Loucy (cell line): ENCODE measurements around the gene C9orf57.
"Not testable (repeated sequence)": the region's sequence is repeated elsewhere in the genome, so short reads cannot be mapped to it uniquely, and the experiment has no call there.

Experiments used
- H2AFZ ChIP-seq: fragments of 200-600 bp; sonication (generic); 2 replicates; pipeline ENCODE4 v1.6.0; 2016; ENCODE audit warnings: antibody characterized with exemption, mild to moderate bottlenecking, low read length, moderate library complexity
- H3F3A ChIP-seq: fragments of 200-600 bp; 2 replicates; pipeline ENCODE4 v1.6.0; 2016; ENCODE audit warnings: antibody characterized with exemption, low read depth, mild to moderate bottlenecking
- H3K27me3 ChIP-seq: fragments of 200-600 bp; sonication (generic); 2 replicates; pipeline ENCODE4 v1.6.1; 2014; ENCODE audit warnings: low read length, mild to moderate bottlenecking; ENCODE audit not compliant: insufficient read depth, poor library complexity, severe bottlenecking
- H3K36me3 ChIP-seq: fragments of 200-600 bp; sonication (generic); 2 replicates; pipeline ENCODE4 v1.6.1; 2016; ENCODE audit warnings: low read length; ENCODE audit not compliant: insufficient read depth
- H3K4me1 ChIP-seq: fragments of 200-600 bp; sonication (generic); 2 replicates; pipeline ENCODE4 v1.5.1; 2014; ENCODE audit warnings: low read length, mild to moderate bottlenecking; ENCODE audit not compliant: insufficient read depth, poor library complexity, severe bottlenecking
- H3K4me2 ChIP-seq: fragments of 200-600 bp; sonication (generic); 2 replicates; pipeline ENCODE4 v1.6.0; 2014; ENCODE audit warnings: antibody characterized with exemption, low read length, low read depth, mild to moderate bottlenecking; ENCODE audit not compliant: poor library complexity, severe bottlenecking
- H3K4me3 ChIP-seq: fragments of 200-600 bp; sonication (generic); 2 replicates; pipeline ENCODE4 v1.5.1; 2014; ENCODE audit warnings: low read length, mild to moderate bottlenecking, mixed read lengths; ENCODE audit not compliant: poor library complexity, severe bottlenecking
- H3K79me2 ChIP-seq: fragments of 200-600 bp; sonication (generic); 2 replicates; pipeline ENCODE4 v1.6.1; 2014; ENCODE audit warnings: low read length; ENCODE audit not compliant: insufficient read depth
- H3K9ac ChIP-seq: fragments of 200-600 bp; sonication (generic); 2 replicates; pipeline ENCODE4 v1.6.0; 2014; ENCODE audit warnings: mild to moderate bottlenecking, low read depth, low read length, moderate library complexity; ENCODE audit not compliant: poor library complexity, severe bottlenecking
- H3K9me2 ChIP-seq: fragments of 200-600 bp; sonication (generic); replicated peaks from 2 replicates; pipeline ENCODE4 v1.6.1; 2016; ENCODE audit warnings: low read depth, low read length, mixed read lengths
- H3K9me3 ChIP-seq: fragments of 200-600 bp; sonication (generic); 2 replicates; pipeline ENCODE4 v1.6.1; 2014; ENCODE audit warnings: mild to moderate bottlenecking, antibody characterized with exemption, low read length, low read depth; ENCODE audit not compliant: insufficient read depth
- H4K20me1 ChIP-seq: fragments of 200-600 bp; sonication (generic); 2 replicates; pipeline ENCODE4 v1.6.0; 2014; ENCODE audit warnings: antibody characterized with exemption, low read length, mild to moderate bottlenecking; ENCODE audit not compliant: insufficient read depth, poor library complexity, severe bottlenecking
- EZH2phosphoT487 ChIP-seq: fragments of 200-600 bp; IDR thresholded peaks from 2 replicates; pipeline ENCODE4 v1.6.1; 2018; ENCODE audit warnings: antibody characterized with exemption, mild to moderate bottlenecking, moderate library complexity, borderline replicate concordance
- TF ChIP-seq, protein P1 (sequence below): fragments of 200-600 bp; sonication (generic); conservative IDR thresholded peaks from 2 replicates; pipeline ENCODE4 v1.5.1; 2014; ENCODE audit warnings: mild to moderate bottlenecking, antibody characterized with exemption, low read length

Gene C9orf57

DNA sequence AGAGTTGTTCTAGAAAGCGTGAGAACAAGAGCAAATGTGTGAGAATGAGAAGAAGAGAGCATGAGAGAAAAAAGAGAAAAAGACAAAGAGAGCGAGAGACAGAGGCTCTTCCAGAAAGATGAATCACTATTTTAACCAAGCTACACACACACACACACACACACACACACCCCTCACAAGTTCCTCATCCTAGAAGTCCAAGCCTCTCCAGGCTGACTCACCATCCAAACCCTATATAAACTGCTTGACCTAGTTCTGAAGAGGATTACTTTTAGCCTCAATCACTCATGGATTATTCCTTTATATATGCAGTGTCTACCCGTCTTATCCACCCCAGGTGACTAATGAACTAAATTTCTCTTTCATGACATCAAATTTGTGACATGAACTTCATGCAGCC is 37.6 kb downstream of the C9orf57 start:
- no peak for TF ChIP-seq EZH2phosphoT487
- TF ChIP-seq, protein P1, sequence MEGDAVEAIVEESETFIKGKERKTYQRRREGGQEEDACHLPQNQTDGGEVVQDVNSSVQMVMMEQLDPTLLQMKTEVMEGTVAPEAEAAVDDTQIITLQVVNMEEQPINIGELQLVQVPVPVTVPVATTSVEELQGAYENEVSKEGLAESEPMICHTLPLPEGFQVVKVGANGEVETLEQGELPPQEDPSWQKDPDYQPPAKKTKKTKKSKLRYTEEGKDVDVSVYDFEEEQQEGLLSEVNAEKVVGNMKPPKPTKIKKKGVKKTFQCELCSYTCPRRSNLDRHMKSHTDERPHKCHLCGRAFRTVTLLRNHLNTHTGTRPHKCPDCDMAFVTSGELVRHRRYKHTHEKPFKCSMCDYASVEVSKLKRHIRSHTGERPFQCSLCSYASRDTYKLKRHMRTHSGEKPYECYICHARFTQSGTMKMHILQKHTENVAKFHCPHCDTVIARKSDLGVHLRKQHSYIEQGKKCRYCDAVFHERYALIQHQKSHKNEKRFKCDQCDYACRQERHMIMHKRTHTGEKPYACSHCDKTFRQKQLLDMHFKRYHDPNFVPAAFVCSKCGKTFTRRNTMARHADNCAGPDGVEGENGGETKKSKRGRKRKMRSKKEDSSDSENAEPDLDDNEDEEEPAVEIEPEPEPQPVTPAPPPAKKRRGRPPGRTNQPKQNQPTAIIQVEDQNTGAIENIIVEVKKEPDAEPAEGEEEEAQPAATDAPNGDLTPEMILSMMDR, result no peak
- Histone ChIP-seq H3K79me2 (no peaks in the 10 kb centered on the region), H3K9ac (no peak overlapping the region), H3K4me1 (peaks cover 9% of the 10 kb centered on the region), H3K36me3 (no peaks in the 10 kb centered on the region), H3K27me3 (no peaks in the 10 kb centered on the region), H3F3A (no peaks in the 10 kb centered on the region), H4K20me1 (no peaks in the 10 kb centered on the region), H3K9me3 (no peaks in the 10 kb centered on the region), H2AFZ (no peak overlapping the region), H3K9me2 (no peaks in the 10 kb centered on the region), H3K4me2 (no peak overlapping the region), H3K4me3 (no peak overlapping the region)

- Histone ChIP-seq H4K20me1 (no peaks in the 10 kb centered on the region), H3K36me3 (no peaks in the 10 kb centered on the region), H3K9me2 (no peaks in the 10 kb centered on the region), H3F3A (peaks cover 8% of the 10 kb centered on the region; the same call in 1 of the 2 replicates), H3K9ac (peak overlapping the region; percentile 38), H3K27me3 (no peaks in the 10 kb centered on the region), H2AFZ (peak overlapping the region; percentile 22; the same call in 1 of the 2 replicates), H3K79me2 (no peaks in the 10 kb centered on the region), H3K9me3 (no peaks in the 10 kb centered on the region), H3K4me2 (peak overlapping the region; percentile 61), H3K4me3 (peak overlapping the region; percentile 36), H3K4me1 (peaks cover 18% of the 10 kb centered on the region)
- TF ChIP-seq, protein P1, result no peak
- no peak for TF ChIP-seq EZH2phosphoT487
These were observed 47.1 kb downstream of the C9orf57 start for GRCh38 chr9:72013292-72013760.

- Histone ChIP-seq H2AFZ (no peak overlapping the region), H3F3A (peaks cover 8% of the 10 kb centered on the region; the same call in 1 of the 2 replicates), H3K4me2 (peak overlapping the region; percentile 61), H3K9me3 (no peaks in the 10 kb centered on the region), H3K4me3 (peak overlapping the region; percentile 36), H3K9me2 (no peaks in the 10 kb centered on the region), H3K27me3 (no peaks in the 10 kb centered on the region), H4K20me1 (no peaks in the 10 kb centered on the region), H3K9ac (no peak overlapping the region), H3K36me3 (no peaks in the 10 kb centered on the region), H3K4me1 (peaks cover 18% of the 10 kb centered on the region), H3K79me2 (no peaks in the 10 kb centered on the region)
- TF ChIP-seq, protein P1, result no peak
- no peak for TF ChIP-seq EZH2phosphoT487
These were observed 47.8 kb downstream of the C9orf57 start for GRCh38 chr9:72012646-72013045.

DNA sequence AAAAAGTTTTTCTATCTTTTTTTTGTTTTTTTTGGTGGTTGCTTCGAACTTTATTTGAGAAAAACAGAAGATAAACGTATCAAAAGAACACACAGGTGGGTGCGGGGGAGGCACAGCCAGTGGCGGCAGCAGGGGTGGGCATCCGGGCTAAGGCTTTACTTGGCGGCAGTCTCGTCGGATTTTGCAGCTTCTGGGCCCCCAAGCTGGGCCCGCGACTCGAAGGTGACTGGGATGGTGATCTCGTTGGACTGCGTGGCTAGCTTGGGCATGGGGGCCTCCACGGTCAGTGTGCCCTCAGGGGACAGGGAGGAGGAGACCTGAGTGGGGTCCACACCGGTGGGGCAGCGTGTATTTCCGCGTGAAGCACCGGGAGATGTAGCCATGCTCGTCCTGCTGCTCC is 52.7 kb downstream of the C9orf57 start:
- not testable (repeated sequence) for H2AFZ ChIP-seq, H3K36me3 ChIP-seq, H3K9ac ChIP-seq, H4K20me1 ChIP-seq, H3K4me1 ChIP-seq, H3K4me2 ChIP-seq, H3F3A ChIP-seq, H3K9me2 ChIP-seq, H3K27me3 ChIP-seq, H3K79me2 ChIP-seq, H3K9me3 ChIP-seq, H3K4me3 ChIP-seq
